PC-9 (cell line): ENCODE measurements around the gene TTC39A. TPM values are rescaled to one million over a fixed set of nuclear protein-coding genes. Genes with fewer than 3 reads are reported as not detected.

Experiments
- BruUV-seq: library from RNA; stranded (reverse); fragments of 400-500 nt; replicated peaks from 2 replicates; lab custom pipeline; 2021; lab: Mats Ljungman, UMichigan
- CTCF ChIA-PET: fragments of 300-600 bp; sonication (Branson Sonifier 250); formaldehyde crosslinking; loops from one replicate; lab custom pipeline; 2022; ENCODE audit warnings: antibody characterized with exemption; lab: Charles Lee
- POLR2A ChIA-PET: fragments of 300-600 bp; sonication (Branson Sonifier 250); formaldehyde crosslinking; loops from one replicate; lab custom pipeline; 2022; ENCODE audit warnings: antibody characterized with exemption; ENCODE audit not compliant: unreplicated experiment; lab: Charles Lee
- DNase-seq, 2 experiments: peaks; one replicate each; pipeline versions ENCODE4 v3.0.0 to v3.0.0-alpha.2; 2015 to 2022; ENCODE audit warnings: mixed read lengths in 1 of 2
- H2AFZ ChIP-seq: fragments of 200-600 bp; sonication (generic); 2 replicates; pipeline ENCODE4 v1.8.1; 2017; ENCODE audit warnings: antibody characterized with exemption
- H3F3A ChIP-seq: fragments of 200-600 bp; sonication (generic); 2 replicates; pipeline ENCODE4 v1.8.1; 2017; ENCODE audit warnings: antibody characterized with exemption, mild to moderate bottlenecking, low read depth; ENCODE audit not compliant: insufficient read depth
- H3K27ac ChIP-seq: fragments of 200-600 bp; sonication (generic); 2 replicates; pipeline ENCODE4 v1.6.1; 2016; ENCODE audit warnings: mixed run types
- H3K27me3 ChIP-seq: fragments of 200-600 bp; sonication (generic); 2 replicates; pipeline ENCODE4 v1.6.1; 2016; ENCODE audit warnings: low read depth, mixed run types; ENCODE audit not compliant: insufficient read depth
- H3K36me3 ChIP-seq: fragments of 200-600 bp; sonication (generic); 2 replicates; pipeline ENCODE4 v1.6.1; 2016; ENCODE audit warnings: low read depth, mixed run types
- H3K4me1 ChIP-seq: fragments of 200-600 bp; sonication (generic); replicated peaks from 2 replicates; pipeline ENCODE4 v1.6.1; 2016; ENCODE audit warnings: mixed run types; ENCODE audit not compliant: insufficient read depth
- H3K4me2 ChIP-seq: fragments of 200-600 bp; sonication (generic); 2 replicates; pipeline ENCODE4 v1.6.1; 2017; ENCODE audit warnings: mixed run types
- H3K4me3 ChIP-seq: fragments of 200-600 bp; sonication (generic); 2 replicates; pipeline ENCODE4 v1.6.1; 2016; ENCODE audit warnings: mixed run types
- H3K79me2 ChIP-seq: fragments of 200-600 bp; sonication (generic); 2 replicates; pipeline ENCODE4 v1.6.1; 2017; ENCODE audit warnings: low read depth, mixed run types
- H3K9me2 ChIP-seq: fragments of 200-600 bp; sonication (generic); 2 replicates; pipeline ENCODE4 v1.8.1; 2017; ENCODE audit warnings: mild to moderate bottlenecking; ENCODE audit not compliant: insufficient read depth
- H3K9me3 ChIP-seq: fragments of 200-600 bp; sonication (generic); 2 replicates; pipeline ENCODE4 v1.8.1; 2016; ENCODE audit warnings: low read depth; ENCODE audit not compliant: insufficient read depth
- H4K20me1 ChIP-seq: fragments of 200-600 bp; sonication (generic); 2 replicates; pipeline ENCODE4 v1.8.1; 2017; ENCODE audit not compliant: insufficient read depth
- EZH2 ChIP-seq: fragments of 200-600 bp; sonication (generic); IDR thresholded peaks from 2 replicates; pipeline ENCODE4 v1.8.0; 2017; ENCODE audit warnings: antibody characterized with exemption, low read depth
- intact Hi-C: fragments of 100-400 bp; cut with micrococcal nuclease; formaldehyde crosslinking; loops from one replicate; pipeline ENCODE4 v1.10.0; 2022; ENCODE audit not compliant: unreplicated experiment
- total RNA-seq: library from RNA; stranded (reverse); gene quantifications from 2 replicates; pipeline ENCODE4 v1.2.3, GENCODE V29; 2021
- TF ChIP-seq, protein P1 (sequence below): fragments of 200-600 bp; sonication (generic); conservative IDR thresholded peaks from 2 replicates; pipeline ENCODE4 v1.6.1; 2017; ENCODE audit warnings: mixed run types, antibody characterized with exemption, mild to moderate bottlenecking, moderate library complexity

TTC39A gene
- total RNA-seq, 1 experiment from 2014 or later = 7.3 TPM

DNA sequence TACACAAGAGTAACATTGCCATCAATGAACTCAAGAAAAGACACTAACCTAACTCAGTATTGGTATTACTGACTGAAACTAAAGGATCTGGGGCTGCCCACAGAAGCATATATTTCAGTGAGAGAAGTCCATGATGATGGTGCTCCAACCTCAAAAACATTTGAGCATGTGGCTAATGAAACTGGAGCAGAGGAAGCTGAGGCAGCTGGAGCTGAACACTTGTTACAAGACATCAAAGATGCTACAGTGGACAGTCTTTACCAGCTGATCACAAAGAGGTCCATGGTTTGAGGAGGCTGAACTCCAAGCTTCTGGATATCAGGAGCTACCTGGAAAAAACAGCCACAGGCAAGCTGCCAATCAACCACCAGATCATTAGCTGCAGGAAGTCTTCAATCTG lies 42.2 kb upstream of the TTC39A start:
- H3K4me2 ChIP-seq = no peak overlapping the region
- DNase-seq = no peak
- BruUV-seq = no TSS peak
- ChIA-PET POLR2A (interaction anchor here (0.5 kb wide), 1 partner anchor 111 kb away, joined by 5 read pairs; no protein-coding TSS in a partner anchor), CTCF (no interaction called here)
- no peaks in the 10 kb centered on the region for H4K20me1 ChIP-seq
- H3K79me2 ChIP-seq = no peaks in the 10 kb centered on the region
- no peaks in the 10 kb centered on the region for H3K27me3 ChIP-seq
- H3K4me3 ChIP-seq = no peak overlapping the region
- H3K9me3 ChIP-seq = no peaks in the 10 kb centered on the region
- no peak overlapping the region for H2AFZ ChIP-seq
- peaks cover 10% of the 10 kb centered on the region; the same call in 1 of the 2 replicates for H3K36me3 ChIP-seq
- TF ChIP-seq, protein P1, sequence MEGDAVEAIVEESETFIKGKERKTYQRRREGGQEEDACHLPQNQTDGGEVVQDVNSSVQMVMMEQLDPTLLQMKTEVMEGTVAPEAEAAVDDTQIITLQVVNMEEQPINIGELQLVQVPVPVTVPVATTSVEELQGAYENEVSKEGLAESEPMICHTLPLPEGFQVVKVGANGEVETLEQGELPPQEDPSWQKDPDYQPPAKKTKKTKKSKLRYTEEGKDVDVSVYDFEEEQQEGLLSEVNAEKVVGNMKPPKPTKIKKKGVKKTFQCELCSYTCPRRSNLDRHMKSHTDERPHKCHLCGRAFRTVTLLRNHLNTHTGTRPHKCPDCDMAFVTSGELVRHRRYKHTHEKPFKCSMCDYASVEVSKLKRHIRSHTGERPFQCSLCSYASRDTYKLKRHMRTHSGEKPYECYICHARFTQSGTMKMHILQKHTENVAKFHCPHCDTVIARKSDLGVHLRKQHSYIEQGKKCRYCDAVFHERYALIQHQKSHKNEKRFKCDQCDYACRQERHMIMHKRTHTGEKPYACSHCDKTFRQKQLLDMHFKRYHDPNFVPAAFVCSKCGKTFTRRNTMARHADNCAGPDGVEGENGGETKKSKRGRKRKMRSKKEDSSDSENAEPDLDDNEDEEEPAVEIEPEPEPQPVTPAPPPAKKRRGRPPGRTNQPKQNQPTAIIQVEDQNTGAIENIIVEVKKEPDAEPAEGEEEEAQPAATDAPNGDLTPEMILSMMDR = no peak
- TF ChIP-seq EZH2 = no peak
- no peaks in the 10 kb centered on the region for H3K9me2 ChIP-seq
- no peak overlapping the region for H3K27ac ChIP-seq
- no peaks in the 10 kb centered on the region for H3K4me1 ChIP-seq
- 0 out of 2 replicates have a peak, but pooled peaks cover 4% of the 10 kb centered on the region for H3F3A ChIP-seq
- intact Hi-C loops = no loop called here

DNA sequence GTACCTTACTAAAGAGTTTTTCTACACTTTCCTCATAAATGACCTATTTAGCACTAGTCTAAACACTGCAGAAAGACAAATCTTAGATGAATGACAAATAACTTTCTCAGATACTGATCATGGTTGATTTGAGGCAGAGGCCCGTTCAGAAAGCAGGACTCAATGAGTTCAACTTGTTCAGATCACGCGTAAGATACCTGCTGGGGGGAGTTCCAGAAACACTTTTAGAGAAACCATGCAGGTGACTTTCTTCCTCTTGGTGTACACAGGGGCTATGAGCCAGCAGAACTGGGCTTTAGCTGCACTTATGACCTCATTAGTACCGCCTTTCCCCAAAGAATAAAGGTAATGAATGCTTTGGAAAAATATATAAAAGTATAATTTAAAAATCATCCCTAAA lies 38.8 kb upstream of the TTC39A start:
- no peaks in the 10 kb centered on the region for H3K4me1 ChIP-seq
- no peak for DNase-seq
- no peak overlapping the region for H3K4me2 ChIP-seq
- H3F3A ChIP-seq = 0 out of 2 replicates have a peak, but pooled peaks cover 4% of the 10 kb centered on the region
- H4K20me1 ChIP-seq = no peaks in the 10 kb centered on the region
- ChIA-PET CTCF (no interaction called here), POLR2A (no interaction called here)
- H3K9me3 ChIP-seq = no peaks in the 10 kb centered on the region
- no TSS peak for BruUV-seq
- H3K36me3 ChIP-seq = peaks cover 12% of the 10 kb centered on the region; the same call in 1 of the 2 replicates
- no peaks in the 10 kb centered on the region for H3K9me2 ChIP-seq
- H2AFZ ChIP-seq = no peak overlapping the region
- no peaks in the 10 kb centered on the region for H3K79me2 ChIP-seq
- intact Hi-C loops = no loop called here
- no peak overlapping the region for H3K27ac ChIP-seq
- TF ChIP-seq, protein P1 = no peak
- TF ChIP-seq EZH2 = no peak
- H3K4me3 ChIP-seq = no peak overlapping the region
- no peaks in the 10 kb centered on the region for H3K27me3 ChIP-seq

DNA sequence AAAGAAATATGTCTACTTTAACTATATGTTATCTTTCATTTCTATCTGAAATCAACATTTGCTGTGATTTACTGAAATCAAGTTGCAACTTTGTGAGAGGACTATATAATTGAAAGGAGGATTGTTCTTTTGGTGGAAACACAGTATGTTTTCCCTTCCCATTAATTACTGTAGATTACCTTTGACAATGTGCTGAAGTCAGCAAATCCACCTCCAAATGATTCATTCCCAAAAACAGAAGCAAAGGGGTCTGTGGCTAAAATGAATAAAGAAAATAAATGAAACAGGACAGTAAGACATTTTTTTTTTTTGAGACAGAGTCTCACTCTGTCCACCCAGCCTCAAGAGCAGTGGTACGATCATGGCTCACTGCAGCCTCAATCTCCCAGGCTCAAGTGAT lies 35.4 kb upstream of the TTC39A start:
- no peak overlapping the region for H2AFZ ChIP-seq
- no peak overlapping the region for H3K4me2 ChIP-seq
- H3F3A ChIP-seq = peaks cover 13% of the 10 kb centered on the region
- no peaks in the 10 kb centered on the region for H3K79me2 ChIP-seq
- H3K27me3 ChIP-seq = no peaks in the 10 kb centered on the region
- TF ChIP-seq, protein P1 = no peak
- no peak for TF ChIP-seq EZH2
- H3K27ac ChIP-seq = no peak overlapping the region
- no peak for DNase-seq
- no peaks in the 10 kb centered on the region for H3K4me1 ChIP-seq
- peaks cover 12% of the 10 kb centered on the region for H3K36me3 ChIP-seq
- BruUV-seq = no TSS peak
- H3K9me3 ChIP-seq = no peaks in the 10 kb centered on the region
- ChIA-PET POLR2A (no interaction called here), CTCF (no interaction called here)
- no peaks in the 10 kb centered on the region for H3K9me2 ChIP-seq
- intact Hi-C loops = no loop called here
- no peaks in the 10 kb centered on the region for H4K20me1 ChIP-seq
- H3K4me3 ChIP-seq = no peak overlapping the region
